ENCODE results near the gene RAD51B.

RAD51B gene

DNA sequence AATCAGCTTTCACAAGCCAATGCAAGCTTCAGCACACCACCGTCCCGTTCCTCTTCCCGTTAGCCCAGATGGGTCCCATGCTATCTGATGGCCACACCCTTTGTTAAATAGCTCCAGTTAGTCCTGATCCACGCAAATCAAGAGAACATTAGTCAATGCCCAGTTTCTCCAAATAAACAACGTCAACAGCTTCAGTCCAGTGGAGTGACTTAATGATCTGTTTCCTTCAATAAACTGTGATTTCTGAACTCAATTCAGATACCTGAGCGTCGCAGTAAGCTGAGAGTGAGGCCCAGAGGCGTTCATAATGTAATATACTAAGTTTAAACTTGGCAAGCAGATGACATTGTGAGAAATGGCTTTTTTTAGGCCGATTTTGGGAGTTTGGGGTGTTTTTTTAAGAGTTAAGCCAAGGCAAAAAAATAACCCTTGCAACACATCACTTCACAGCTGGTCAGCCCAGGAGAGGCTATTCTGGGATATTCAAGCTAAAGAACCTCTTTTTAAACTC, 861.0 kb downstream of the RAD51B start:
- no peak overlapping the region for H3K27ac ChIP-seq
- no peak for TF ChIP-seq ZFX (IDR thresholded peaks at IDR 0.05)
- TF ChIP-seq, protein P1, sequence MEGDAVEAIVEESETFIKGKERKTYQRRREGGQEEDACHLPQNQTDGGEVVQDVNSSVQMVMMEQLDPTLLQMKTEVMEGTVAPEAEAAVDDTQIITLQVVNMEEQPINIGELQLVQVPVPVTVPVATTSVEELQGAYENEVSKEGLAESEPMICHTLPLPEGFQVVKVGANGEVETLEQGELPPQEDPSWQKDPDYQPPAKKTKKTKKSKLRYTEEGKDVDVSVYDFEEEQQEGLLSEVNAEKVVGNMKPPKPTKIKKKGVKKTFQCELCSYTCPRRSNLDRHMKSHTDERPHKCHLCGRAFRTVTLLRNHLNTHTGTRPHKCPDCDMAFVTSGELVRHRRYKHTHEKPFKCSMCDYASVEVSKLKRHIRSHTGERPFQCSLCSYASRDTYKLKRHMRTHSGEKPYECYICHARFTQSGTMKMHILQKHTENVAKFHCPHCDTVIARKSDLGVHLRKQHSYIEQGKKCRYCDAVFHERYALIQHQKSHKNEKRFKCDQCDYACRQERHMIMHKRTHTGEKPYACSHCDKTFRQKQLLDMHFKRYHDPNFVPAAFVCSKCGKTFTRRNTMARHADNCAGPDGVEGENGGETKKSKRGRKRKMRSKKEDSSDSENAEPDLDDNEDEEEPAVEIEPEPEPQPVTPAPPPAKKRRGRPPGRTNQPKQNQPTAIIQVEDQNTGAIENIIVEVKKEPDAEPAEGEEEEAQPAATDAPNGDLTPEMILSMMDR (conservative IDR thresholded peaks at IDR 0.05), result no peak

DNA sequence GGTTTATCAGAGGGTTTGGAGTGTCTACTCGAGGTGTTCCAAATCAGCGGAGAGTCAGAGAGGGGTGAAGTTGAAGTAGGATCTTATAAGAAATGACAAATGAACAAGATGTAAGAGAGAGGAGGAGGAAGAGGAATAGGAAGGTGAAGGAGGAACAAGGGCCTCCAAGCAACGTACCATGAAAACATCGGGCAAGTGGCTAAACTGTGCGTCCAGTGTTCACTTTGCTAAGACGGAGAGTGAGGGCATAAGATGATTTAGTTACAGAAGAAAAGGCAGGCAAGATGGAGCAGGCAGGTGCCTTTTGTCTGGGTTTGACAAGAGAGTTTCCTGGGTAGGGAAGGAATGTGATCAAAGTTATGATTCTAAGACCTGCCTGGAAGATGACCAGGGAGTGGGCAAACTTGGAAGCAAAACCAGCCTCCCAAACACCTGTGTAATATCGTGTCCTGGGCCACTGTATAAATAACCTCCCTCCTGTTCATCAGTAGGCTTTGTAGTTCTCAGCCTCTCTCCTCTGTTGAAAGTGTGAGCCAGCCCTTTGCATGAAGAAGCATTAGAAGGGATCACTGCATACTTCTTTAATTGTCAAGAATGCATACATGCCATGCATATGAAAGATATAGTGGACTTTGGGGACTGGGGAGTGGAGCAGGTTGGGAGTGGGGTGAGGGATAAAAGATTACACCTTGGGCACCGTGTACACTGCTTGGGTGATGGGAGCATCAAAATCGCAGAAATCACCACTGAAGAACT, 861.9 kb downstream of the RAD51B start:
- H3K27ac ChIP-seq, result no peak overlapping the region
- TF ChIP-seq ZFX (IDR thresholded peaks at IDR 0.05), result no peak
- TF ChIP-seq, protein P1 (conservative IDR thresholded peaks at IDR 0.05), result no peak

DNA sequence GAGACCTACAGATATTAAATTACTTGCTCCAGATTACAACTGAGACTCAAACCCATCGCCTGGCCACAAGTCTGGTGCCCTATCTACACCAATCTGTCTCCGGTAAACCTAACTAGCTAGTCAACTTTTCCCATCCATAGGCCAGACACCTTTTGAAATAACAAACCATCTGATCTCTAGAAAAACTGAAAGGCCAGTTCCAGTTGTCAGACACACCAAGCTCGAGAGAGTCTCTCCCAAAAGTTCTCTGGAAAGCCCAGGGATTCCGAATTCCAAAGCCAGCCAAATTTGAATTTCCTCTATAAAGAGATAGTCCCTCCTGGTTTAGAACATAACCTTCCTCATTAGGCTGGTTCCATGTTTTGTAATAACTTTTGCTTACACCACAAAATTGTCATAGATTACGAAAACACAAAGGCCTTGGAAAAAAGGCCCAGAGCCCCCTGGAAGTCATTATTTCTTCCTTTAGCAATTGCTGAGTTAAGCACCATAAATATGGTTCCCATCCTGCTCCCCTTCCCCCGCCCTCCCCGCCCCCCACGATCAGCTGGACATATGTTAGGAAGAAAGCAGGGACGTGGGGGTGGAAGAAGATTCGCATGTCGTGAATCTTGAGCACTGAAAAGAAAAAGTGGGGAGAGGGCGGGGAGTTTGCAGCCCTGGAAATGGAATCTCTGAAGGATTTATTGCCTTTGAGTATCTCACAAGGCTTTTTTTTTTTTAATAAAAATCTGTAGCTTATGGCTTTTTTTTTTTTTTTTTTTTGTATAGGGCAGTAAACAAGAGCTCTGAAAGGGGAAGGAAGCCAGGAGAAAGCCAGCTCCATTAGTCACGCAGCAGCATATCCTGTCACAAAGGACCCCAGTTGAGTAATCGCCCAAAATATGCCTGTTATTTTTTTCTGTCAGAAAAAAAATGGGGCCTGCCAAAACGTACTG, 862.9 kb downstream of the RAD51B start:
- no peak overlapping the region for H3K27ac ChIP-seq
- TF ChIP-seq, protein P1 (conservative IDR thresholded peaks at IDR 0.05), result no peak
- no peak for TF ChIP-seq ZFX (IDR thresholded peaks at IDR 0.05)

DNA sequence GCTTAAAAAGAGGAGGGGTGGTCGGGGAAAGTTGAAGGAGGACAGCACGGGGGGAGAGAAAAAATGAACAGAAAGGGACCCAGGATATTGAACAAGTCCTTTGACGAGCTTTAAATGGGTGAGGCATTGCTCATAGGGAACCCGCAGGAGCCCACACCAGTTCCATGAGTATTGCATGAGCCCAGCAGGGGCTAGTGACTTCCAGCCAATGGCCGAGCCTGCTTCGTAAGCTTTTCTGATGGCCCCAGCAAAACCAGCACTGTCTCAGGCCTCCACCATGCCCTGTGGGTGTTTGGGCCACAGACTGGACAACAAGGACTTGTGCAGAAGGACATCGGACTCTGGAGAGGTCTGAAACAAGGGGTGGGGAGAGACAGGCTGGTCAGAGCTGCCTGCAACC, 863.7 kb downstream of the RAD51B start:
- TF ChIP-seq, protein P1 (conservative IDR thresholded peaks at IDR 0.05), result no peak
- no peak for TF ChIP-seq ZFX (IDR thresholded peaks at IDR 0.05)
- no peak overlapping the region for H3K27ac ChIP-seq

DNA sequence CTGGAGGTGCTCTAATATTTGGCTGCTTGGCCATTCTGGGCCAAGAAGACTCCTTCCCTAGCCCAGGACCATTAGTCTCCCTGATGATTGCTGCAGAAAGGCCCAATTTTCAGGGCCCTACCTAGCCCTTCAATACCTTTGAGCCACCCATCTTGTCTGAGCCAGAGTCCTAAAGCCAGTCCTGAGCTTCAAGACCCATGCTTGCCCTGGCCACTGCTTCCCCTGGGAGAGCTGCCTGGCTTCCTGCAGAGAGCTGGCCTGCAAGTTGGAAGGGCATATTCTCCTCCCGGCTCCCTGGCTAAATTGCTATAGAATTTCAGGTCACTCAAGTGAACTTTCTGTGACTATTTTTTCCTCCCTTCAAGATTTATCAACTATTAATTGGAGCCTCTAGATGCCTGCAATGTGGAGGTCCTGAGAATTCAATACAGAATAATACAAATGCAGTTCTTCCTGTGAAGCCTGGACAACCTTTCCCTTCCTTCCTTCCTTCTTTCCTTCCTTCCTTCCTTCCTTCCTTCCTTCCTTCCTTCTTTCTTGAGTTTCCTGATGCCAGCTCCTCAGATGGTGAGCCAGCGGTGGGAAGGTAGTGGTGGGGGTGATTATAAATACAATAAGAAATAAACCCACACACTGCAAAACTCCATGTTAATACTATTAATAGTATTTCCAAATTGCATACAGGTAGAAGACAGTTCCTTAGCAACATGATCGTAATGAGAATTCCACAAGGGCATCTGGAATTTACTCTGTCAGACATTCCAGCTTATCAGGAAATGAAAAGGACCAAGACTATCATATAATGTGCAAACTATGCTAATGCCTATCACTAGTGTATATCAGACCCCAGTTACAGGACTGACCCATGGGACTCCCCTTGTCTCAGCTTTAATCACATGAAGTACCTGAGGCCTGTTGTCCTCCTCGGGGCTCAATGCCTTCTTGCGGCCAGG, 865.2 kb downstream of the RAD51B start:
- TF ChIP-seq, protein P1 (conservative IDR thresholded peaks at IDR 0.05), result no peak
- no peak overlapping the region for H3K27ac ChIP-seq

DNA sequence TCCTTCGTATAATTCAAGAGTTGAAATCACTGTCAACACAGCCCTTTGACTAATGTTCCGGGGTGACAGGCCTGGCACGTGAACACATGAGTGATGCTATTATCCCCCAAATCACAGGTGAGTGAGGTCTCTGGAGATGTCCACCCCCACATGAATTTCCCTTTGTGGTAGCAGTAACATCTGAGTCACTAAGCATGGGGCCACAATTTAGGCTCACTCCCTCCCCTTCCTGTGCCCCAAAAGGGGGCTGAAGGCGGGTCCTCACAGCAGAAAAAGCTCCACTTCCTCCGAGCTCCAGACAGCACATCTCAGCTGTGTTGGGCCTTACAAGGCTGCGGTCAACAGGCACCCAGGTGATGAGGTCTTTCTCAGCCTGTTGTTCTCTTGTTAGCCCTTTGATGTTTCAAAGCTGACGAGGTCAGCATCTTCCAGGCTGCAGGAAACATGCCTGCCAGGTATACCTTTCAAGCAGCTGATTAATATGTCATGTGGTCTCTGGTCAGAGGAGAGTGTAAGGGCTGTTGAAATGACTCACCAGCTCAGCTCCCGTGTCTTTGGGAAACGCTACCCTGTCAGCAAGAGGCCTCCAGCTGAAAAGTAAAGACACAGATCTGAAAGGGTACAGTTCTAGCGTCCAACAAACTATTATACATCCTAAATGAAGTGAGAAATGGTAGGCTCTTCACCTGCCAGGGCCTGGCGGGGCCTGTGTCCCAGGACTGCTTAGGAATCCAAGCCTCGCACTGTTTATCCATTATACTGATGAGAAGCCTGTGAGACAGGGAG, 866.0 kb downstream of the RAD51B start:
- no peak overlapping the region for H3K27ac ChIP-seq
- no peak; the same call in 1 of the 2 replicates for TF ChIP-seq ZFX (IDR thresholded peaks at IDR 0.05)
- TF ChIP-seq, protein P1 (conservative IDR thresholded peaks at IDR 0.05), result no peak

Data from C4-2B (cell line).